T-cell (primary cell): Measurements from ENCODE around the gene SCG5. TPM values are rescaled to one million over a fixed set of nuclear protein-coding genes. Genes with fewer than 3 reads are reported as not detected.

Experiments
- ATAC-seq, 4 experiments: fragments of 200-7000 bp in 3 of 4; fragments of 150-1000 bp in 1 of 4; cut with Tn5 transposase; replicated peaks in 1 of 4; 1 replicate in 3 of 4; 2 replicates in 1 of 4; pipeline ENCODE4 v1.10.0; 2021; ENCODE audit warnings: moderate library complexity in 3 of 4, mild to moderate bottlenecking in 2 of 4, moderate number of reproducible peaks in 1 of 4
- CTCF ChIA-PET, 2 donors: fragments of 300-600 bp; sonication (Branson Sonifier 250); formaldehyde crosslinking; loops; one replicate each; lab custom pipeline; 2022; ENCODE audit warnings: antibody characterized with exemption in 2 of 2; lab: Charles Lee
- POLR2A ChIA-PET, 2 donors: fragments of 300-600 bp; sonication (Branson Sonifier 250); formaldehyde crosslinking; loops; one replicate each; lab custom pipeline; 2022; ENCODE audit warnings: antibody characterized with exemption in 2 of 2; lab: Charles Lee
- DNase-seq, 35 experiments: peaks; one replicate each; pipeline versions ENCODE4 v3.0.0 to v3.0.0-alpha.2; 2013 to 2023
- H3K27ac ChIP-seq: one replicate; pipeline ENCODE4 v1.5.1; 2013; ENCODE audit warnings: low read length
- H3K27me3 ChIP-seq, 2 experiments: replicated peaks in 1 of 2; 1 replicate in 1 of 2; 2 replicates in 1 of 2; pipeline versions ENCODE4 v1.6.1 to v1.7.0; 2013; ENCODE audit warnings: low read length in 1 of 2, mixed read lengths in 1 of 2; ENCODE audit not compliant: control insufficient read depth in 2 of 2, insufficient read depth in 2 of 2; ENCODE audit errors: extremely low read depth in 1 of 2
- H3K36me3 ChIP-seq, 2 donors: 1 replicate in 1 of 2; 2 replicates in 1 of 2; pipeline versions ENCODE4 v1.6.1 to v1.7.0; 2013; ENCODE audit warnings: low read length in 1 of 2; ENCODE audit not compliant: control insufficient read depth in 2 of 2, insufficient read depth in 1 of 2; ENCODE audit errors: extremely low read depth in 1 of 2
- H3K4me1 ChIP-seq, 2 experiments: 1 replicate in 1 of 2; 2 replicates in 1 of 2; pipeline versions ENCODE4 v1.6.1 to v1.7.0; 2013; ENCODE audit warnings: low read length in 2 of 2, mixed read lengths in 1 of 2; ENCODE audit not compliant: insufficient read depth in 2 of 2, control insufficient read depth in 1 of 2; ENCODE audit errors: extremely low read depth in 1 of 2
- H3K4me3 ChIP-seq, 2 donors: 1 replicate in 1 of 2; 2 replicates in 1 of 2; pipeline versions ENCODE4 v1.5.1 to v1.7.0; 2013; ENCODE audit warnings: mild to moderate bottlenecking in 2 of 2, low read length in 1 of 2, moderate library complexity in 1 of 2; ENCODE audit not compliant: control insufficient read depth in 1 of 2; ENCODE audit errors: extremely low read depth in 1 of 2
- H3K9me3 ChIP-seq: 2 replicates; pipeline ENCODE4 v1.7.0; 2013
- H3K27ac Mint-ChIP-seq, 2 donors: one replicate each; pipeline ENCODE4 v1.8.0; 2020 to 2021; ENCODE audit warnings: mild to moderate bottlenecking in 2 of 2, mixed read lengths in 2 of 2
- H3K27me3 Mint-ChIP-seq, 2 donors: one replicate each; pipeline ENCODE4 v1.8.0; 2021 to 2022; ENCODE audit warnings: mixed read lengths in 2 of 2
- H3K36me3 Mint-ChIP-seq: one replicate; pipeline ENCODE4 v1.8.0; 2021; ENCODE audit warnings: mixed read lengths
- H3K4me1 Mint-ChIP-seq, 3 donors: one replicate each; pipeline ENCODE4 v1.8.0; 2020 to 2022; ENCODE audit warnings: mixed read lengths in 3 of 3, mild to moderate bottlenecking in 1 of 3
- H3K4me3 Mint-ChIP-seq, 3 donors: one replicate each; pipeline ENCODE4 v1.8.0; 2020 to 2022; ENCODE audit warnings: mild to moderate bottlenecking in 3 of 3, mixed read lengths in 3 of 3, moderate library complexity in 3 of 3
- H3K9me3 Mint-ChIP-seq, 3 donors: one replicate each; pipeline ENCODE4 v1.8.0; 2020 to 2022; ENCODE audit warnings: mixed read lengths in 3 of 3
- WGBS: methylation state at CpG from one replicate; pipeline ENCODE4 v1.1.5; 2013; ENCODE audit warnings: missing lambda C conversion rate; ENCODE audit not compliant: insufficient coverage; 5-methylcytosine and 5-hydroxymethylcytosine counted together
- total RNA-seq, 35 experiments: library from RNA in 6 of 35; stranded (reverse) in 6 of 35; fragments of 120-200 nt in 1 of 35; gene quantifications; one replicate each; pipeline versions ENCODE4 v1.2.1 to v1.2.4 and lab custom pipeline; 2013 to 2026

SCG5 gene
- total RNA-seq, 5 donors from 2014 or later (not counting 1 experiment from before 2014, with no cell fraction given) = not detected

GRCh38 chr15:32735989-32736700 is 94.6 kb downstream of the SCG5 start:
- ChIA-PET CTCF (no interaction called here), POLR2A (no interaction called here)
- Histone ChIP-seq H3K27me3 (peaks cover 0 to under 1% of the 10 kb centered on the region in 2 experiments), H3K27ac (no peak overlapping the region), H3K36me3 (no peaks in the 10 kb centered on the region), H3K4me3 (no peak overlapping the region), H3K9me3 (no peaks in the 10 kb centered on the region), H3K4me1 (no peaks in the 10 kb centered on the region)
- ATAC-seq = no peak
- WGBS = no CpG with 5 or more reads among the region's 2 CpGs
- peaks cover 4 to 12% (median 6%) of the 10 kb centered on the region in 3 donors for H3K9me3 Mint-ChIP-seq
- H3K27ac Mint-ChIP-seq = no peak overlapping the region
- no peaks in the 10 kb centered on the region for H3K4me1 Mint-ChIP-seq
- H3K27me3 Mint-ChIP-seq = peaks cover 32 to 44% of the 10 kb centered on the region in 2 donors
- no peaks in the 10 kb centered on the region for H3K36me3 Mint-ChIP-seq
- no peak overlapping the region for H3K4me3 Mint-ChIP-seq
- no peak for DNase-seq

GRCh38 chr15:32736701-32737061 is 95.2 kb downstream of the SCG5 start:
- DNase-seq (no peak), ATAC-seq (no peak)
- Mint-ChIP-seq H3K27ac (no peak overlapping the region), H3K4me3 (no peak overlapping the region), H3K36me3 (no peaks in the 10 kb centered on the region), H3K4me1 (no peaks in the 10 kb centered on the region), H3K27me3 (peaks cover 28 to 44% of the 10 kb centered on the region in 2 donors), H3K9me3 (peaks cover 4 to 12% (median 6%) of the 10 kb centered on the region in 3 donors)
- 86% methylated on average over 1 of the region's 2 CpGs for WGBS
- ChIA-PET POLR2A (no interaction called here), CTCF (no interaction called here)
- no peaks in the 10 kb centered on the region for H3K27me3 ChIP-seq
- H3K27ac ChIP-seq = no peak overlapping the region
- H3K4me1 ChIP-seq = no peaks in the 10 kb centered on the region
- H3K9me3 ChIP-seq = no peaks in the 10 kb centered on the region
- H3K36me3 ChIP-seq = no peaks in the 10 kb centered on the region
- H3K4me3 ChIP-seq = no peak overlapping the region

GRCh38 chr15:32737304-32737703 is 95.8 kb downstream of the SCG5 start:
- Histone ChIP-seq H3K4me3 (no peak overlapping the region), H3K27ac (no peak overlapping the region), H3K4me1 (no peaks in the 10 kb centered on the region), H3K27me3 (no peaks in the 10 kb centered on the region), H3K36me3 (no peaks in the 10 kb centered on the region), H3K9me3 (no peaks in the 10 kb centered on the region)
- no peaks in the 10 kb centered on the region for H3K4me1 Mint-ChIP-seq
- H3K9me3 Mint-ChIP-seq = peaks cover 4 to 12% (median 6%) of the 10 kb centered on the region in 3 donors
- H3K27ac Mint-ChIP-seq = no peak overlapping the region
- no peak overlapping the region for H3K4me3 Mint-ChIP-seq
- 80% methylated on average over 2 of the region's 4 CpGs for WGBS
- H3K36me3 Mint-ChIP-seq = no peaks in the 10 kb centered on the region
- CTCF ChIA-PET = no interaction called here
- peaks cover 26 to 46% of the 10 kb centered on the region in 2 donors for H3K27me3 Mint-ChIP-seq
- DNase-seq = no peak
- POLR2A ChIA-PET = no interaction called here
- ATAC-seq = no peak

- ATAC-seq (no peak), DNase-seq (no peak)
- H3K27me3 ChIP-seq = no peaks in the 10 kb centered on the region
- POLR2A ChIA-PET = interaction anchor here in 1 of 2 donors (0.7 kb wide), 1 partner anchor 94 kb away, joined by 12 read pairs; no protein-coding TSS in a partner anchor
- H3K4me3 ChIP-seq = no peak overlapping the region
- H3K4me1 ChIP-seq = no peaks in the 10 kb centered on the region
- H3K36me3 Mint-ChIP-seq = no peaks in the 10 kb centered on the region
- H3K27ac ChIP-seq = no peak overlapping the region
- H3K36me3 ChIP-seq = no peaks in the 10 kb centered on the region
- H3K27ac Mint-ChIP-seq = no peak overlapping the region
- H3K4me1 Mint-ChIP-seq = no peaks in the 10 kb centered on the region
- H3K4me3 Mint-ChIP-seq = no peak overlapping the region
- no peaks in the 10 kb centered on the region for H3K9me3 ChIP-seq
- 100% methylated on average over 1 of the region's 1 CpG for WGBS
- H3K9me3 Mint-ChIP-seq = peaks cover 4 to 12% (median 6%) of the 10 kb centered on the region in 3 donors
- CTCF ChIA-PET = no interaction called here
- H3K27me3 Mint-ChIP-seq = peaks cover 20 to 45% of the 10 kb centered on the region in 2 donors
These were observed 97.2 kb downstream of the SCG5 start for GRCh38 chr15:32738666-32739065.

DNA sequence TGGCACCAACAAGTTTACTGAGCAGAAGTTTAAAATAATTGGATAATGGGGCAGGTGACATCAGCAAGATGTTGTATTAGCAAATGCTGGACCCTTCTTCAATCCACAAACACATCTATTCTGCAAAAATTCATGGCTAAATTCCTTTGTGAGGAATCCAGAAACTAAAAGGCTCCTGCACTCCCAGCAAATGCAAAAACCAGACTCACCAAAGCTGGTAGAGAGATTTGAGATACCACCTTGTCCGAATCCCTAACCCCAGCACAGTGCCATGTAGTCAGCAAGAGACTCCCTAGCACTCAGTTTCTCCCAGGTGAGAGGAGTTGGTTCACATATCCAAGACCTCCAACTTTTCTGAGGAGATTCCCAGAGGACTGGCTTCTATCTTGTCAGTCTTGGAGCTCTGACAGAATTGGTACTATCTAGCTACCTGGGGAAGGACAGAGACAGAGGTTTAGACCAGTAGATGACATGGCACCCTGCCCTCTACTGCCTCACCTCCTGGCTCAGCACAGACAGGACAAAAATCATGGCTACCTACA is 98.1 kb downstream of the SCG5 start:
- no peaks in the 10 kb centered on the region for H3K36me3 Mint-ChIP-seq
- no peak overlapping the region for H3K4me3 Mint-ChIP-seq
- H3K27ac ChIP-seq = no peak overlapping the region
- no peaks in the 10 kb centered on the region for H3K4me1 ChIP-seq
- no peak overlapping the region for H3K27ac Mint-ChIP-seq
- no peaks in the 10 kb centered on the region for H3K27me3 ChIP-seq
- CTCF ChIA-PET = no interaction called here
- H3K36me3 ChIP-seq = no peaks in the 10 kb centered on the region
- no peak for ATAC-seq
- POLR2A ChIA-PET = no interaction called here
- no peak for DNase-seq
- H3K9me3 ChIP-seq = no peaks in the 10 kb centered on the region
- WGBS = no CpG with 5 or more reads among the region's 1 CpG
- H3K9me3 Mint-ChIP-seq = peaks cover 4 to 12% (median 6%) of the 10 kb centered on the region in 3 donors
- H3K27me3 Mint-ChIP-seq = peaks cover 19 to 42% of the 10 kb centered on the region in 2 donors
- no peaks in the 10 kb centered on the region for H3K4me1 Mint-ChIP-seq
- no peak overlapping the region for H3K4me3 ChIP-seq

DNA sequence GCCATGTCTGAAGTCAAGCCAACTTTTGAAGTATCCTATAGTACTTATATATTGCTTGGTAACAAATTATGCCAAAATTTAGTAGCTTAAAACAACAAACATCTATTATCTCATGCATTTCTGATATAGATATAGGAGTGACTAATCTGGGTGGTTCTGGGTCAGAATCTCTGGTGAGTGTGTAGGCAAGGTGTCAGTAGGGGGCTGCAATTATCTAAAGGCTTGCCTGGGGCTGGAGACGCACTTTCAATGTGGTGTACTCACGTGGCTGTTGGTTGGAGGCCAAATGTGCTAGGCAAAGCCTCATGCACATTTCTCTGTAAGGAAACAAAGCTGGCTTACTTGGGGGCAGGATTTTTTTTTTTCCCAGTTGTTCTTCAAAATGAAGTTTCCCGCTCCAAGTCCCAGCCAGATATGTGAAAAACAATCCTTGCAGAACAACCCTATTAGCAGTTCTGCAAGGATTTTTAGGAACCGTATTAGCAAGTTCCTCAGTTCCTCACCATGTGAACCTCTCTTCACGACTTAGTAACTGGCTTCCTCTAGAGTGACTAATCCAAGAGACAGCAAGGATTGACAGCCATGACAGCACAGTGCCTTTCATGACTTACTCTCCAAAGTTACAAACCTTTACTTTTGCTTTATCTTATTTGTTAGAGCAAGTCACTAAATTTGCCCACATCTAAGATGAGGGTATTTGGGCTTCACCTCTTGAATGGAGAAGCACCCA is 102.1 kb downstream of the SCG5 start:
- peaks cover 4 to 12% (median 6%) of the 10 kb centered on the region in 3 donors for H3K9me3 Mint-ChIP-seq
- WGBS = 52% methylated on average over 4 of the region's 5 CpGs
- DNase-seq (no peak), ATAC-seq (no peak)
- H3K27me3 Mint-ChIP-seq = peaks cover 3 to 23% of the 10 kb centered on the region in 2 donors
- H3K27me3 ChIP-seq = no peaks in the 10 kb centered on the region
- CTCF ChIA-PET = no interaction called here
- no peak overlapping the region for H3K4me3 Mint-ChIP-seq
- POLR2A ChIA-PET = no interaction called here
- H3K4me1 Mint-ChIP-seq = no peaks in the 10 kb centered on the region
- no peak overlapping the region for H3K4me3 ChIP-seq
- no peaks in the 10 kb centered on the region for H3K36me3 Mint-ChIP-seq
- no peak overlapping the region for H3K27ac ChIP-seq
- no peaks in the 10 kb centered on the region for H3K4me1 ChIP-seq
- H3K9me3 ChIP-seq = no peaks in the 10 kb centered on the region
- H3K27ac Mint-ChIP-seq = no peak overlapping the region
- no peaks in the 10 kb centered on the region for H3K36me3 ChIP-seq
